Tibial nerve (tissue), 4 donors: ENCODE measurements around the gene ZNF283.

Experiments used
- CTCF ChIP-seq, 5 experiments: fragments of 200-600 bp in 3 of 5; fragments of 450-650 bp in 2 of 5; sonication (generic) in 3 of 5; IDR thresholded peaks; one replicate each; pipeline ENCODE4 v1.5.1; 2016 to 2019; ENCODE audit warnings: antibody characterized with exemption in 5 of 5, mild to moderate bottlenecking in 3 of 5, moderate library complexity in 2 of 5
- EP300 ChIP-seq, 2 donors: sonication (generic); formaldehyde crosslinking; IDR thresholded peaks; one replicate each; pipeline ENCODE4 v1.6.1; 2017; ENCODE audit warnings: antibody characterized with exemption in 2 of 2, mild to moderate bottlenecking in 1 of 2
- POLR2A ChIP-seq, 2 donors: fragments of 450-650 bp; IDR thresholded peaks; one replicate each; pipeline ENCODE4 v1.6.1; 2017; ENCODE audit warnings: antibody characterized with exemption in 2 of 2, mild to moderate bottlenecking in 2 of 2, moderate library complexity in 2 of 2

- no peak for TF ChIP-seq POLR2A (IDR thresholded peaks at IDR 0.05)
- TF ChIP-seq EP300 (IDR thresholded peaks at IDR 0.05): no peak
- TF ChIP-seq CTCF (IDR thresholded peaks at IDR 0.05): no peak
These were observed 20.1 kb downstream of the ZNF283 start for GRCh38 chr19:43847246-43847645.
